Neural cell (in vitro differentiated cells): ENCODE data around the gene CDYL. TPM values are rescaled to one million over a fixed set of nuclear protein-coding genes. Genes with fewer than 3 reads are reported as not detected.

Experiments used
- H2AFZ ChIP-seq: fragments of 200-600, 300-800 bp; sonication (generic), shearing (Covaris generic); 2 replicates; pipeline ENCODE4 v1.6.0; 2014; ENCODE audit warnings: low read depth, mild to moderate bottlenecking, antibody characterized with exemption, low read length, moderate library complexity
- H3F3A ChIP-seq: fragments of 200-600 bp; shearing (Covaris generic); 2 replicates; pipeline ENCODE4 v1.6.1; 2016; ENCODE audit warnings: mild to moderate bottlenecking, moderate library complexity, mixed read lengths, antibody characterized with exemption, low read length; ENCODE audit not compliant: insufficient read depth, poor library complexity, severe bottlenecking
- H3K27ac ChIP-seq: fragments of 200-600, 300-800 bp; sonication (generic), shearing (Covaris generic); 2 replicates; pipeline ENCODE4 v1.5.1; 2014; ENCODE audit warnings: mild to moderate bottlenecking, low read length, moderate library complexity
- H3K27me3 ChIP-seq: fragments of 300-800, 200-600 bp; sonication (generic), shearing (Covaris generic); 2 replicates; pipeline ENCODE4 v1.6.0; 2014; ENCODE audit warnings: mild to moderate bottlenecking, low read depth, low read length, moderate library complexity; ENCODE audit not compliant: insufficient read depth
- H3K36me3 ChIP-seq: fragments of 300-800, 200-600 bp; sonication (generic), shearing (Covaris generic); 2 replicates; pipeline ENCODE4 v1.5.1; 2014; ENCODE audit warnings: mild to moderate bottlenecking, antibody characterized with exemption, low read length, moderate library complexity; ENCODE audit not compliant: insufficient read depth
- H3K4me2 ChIP-seq: fragments of 300-800, 200-600 bp; sonication (generic), shearing (Covaris generic); 2 replicates; pipeline ENCODE4 v1.6.0; 2014; ENCODE audit warnings: mild to moderate bottlenecking, low read length
- H3K4me3 ChIP-seq: fragments of 300-800, 200-600 bp; sonication (generic), shearing (Covaris generic); 2 replicates; pipeline ENCODE4 v1.5.1; 2014; ENCODE audit warnings: mild to moderate bottlenecking, low read length, moderate library complexity
- H3K79me2 ChIP-seq: fragments of 200-600 bp; shearing (Covaris generic); replicated peaks from 2 replicates; pipeline ENCODE4 v1.6.0; 2014; ENCODE audit warnings: mild to moderate bottlenecking, low read length, moderate library complexity; ENCODE audit not compliant: insufficient read depth
- H3K9ac ChIP-seq: fragments of 300-800, 200-600 bp; sonication (generic), shearing (Covaris generic); 2 replicates; pipeline ENCODE4 v1.6.1; 2016; ENCODE audit warnings: mild to moderate bottlenecking, low read length, mixed read lengths
- H3K9me2 ChIP-seq: fragments of 200-600 bp; shearing (Covaris generic); 2 replicates; pipeline ENCODE4 v1.6.1; 2016; ENCODE audit warnings: mild to moderate bottlenecking, low read length, mixed read lengths; ENCODE audit not compliant: insufficient read depth
- H3K9me3 ChIP-seq: fragments of 200-600, 300-800 bp; sonication (generic), shearing (Covaris generic); 2 replicates; pipeline ENCODE4 v1.6.1; 2016; ENCODE audit warnings: mild to moderate bottlenecking, mixed run types, low read length, moderate library complexity, mixed read lengths
- H4K20me1 ChIP-seq: fragments of 200-600 bp; shearing (Covaris generic); 2 replicates; pipeline ENCODE4 v1.6.1; 2016; ENCODE audit warnings: mild to moderate bottlenecking, mixed run types; ENCODE audit not compliant: insufficient read depth
- EP300 ChIP-seq: fragments of 450-650 bp; conservative IDR thresholded peaks from 2 replicates; pipeline ENCODE4 v1.6.1; 2014; ENCODE audit warnings: antibody characterized with exemption, mild to moderate bottlenecking, moderate library complexity; ENCODE audit not compliant: poor library complexity, severe bottlenecking
- EZH2 ChIP-seq: fragments of 200-600, 300-800 bp; shearing (Covaris generic), sonication (generic); IDR thresholded peaks from 2 replicates; pipeline ENCODE4 v1.6.1; 2014; ENCODE audit warnings: antibody characterized with exemption, low read length, borderline replicate concordance, mild to moderate bottlenecking; ENCODE audit not compliant: insufficient read depth, poor library complexity, severe bottlenecking
- MXI1 ChIP-seq: fragments of 450-650 bp; conservative IDR thresholded peaks from 2 replicates; pipeline ENCODE4 v1.6.1; 2014; ENCODE audit warnings: antibody characterized with exemption, mild to moderate bottlenecking; ENCODE audit not compliant: poor library complexity, severe bottlenecking
- POLR2AphosphoS5 ChIP-seq: IDR thresholded peaks from 2 replicates; pipeline ENCODE4 v1.6.1; 2012
- RAD21 ChIP-seq: fragments of 450-650 bp; conservative IDR thresholded peaks from 2 replicates; pipeline ENCODE4 v1.6.1; 2014; ENCODE audit warnings: antibody characterized with exemption, mild to moderate bottlenecking, moderate library complexity
- SMC3 ChIP-seq: fragments of 450-650 bp; conservative IDR thresholded peaks from 2 replicates; pipeline ENCODE4 v1.6.1; 2014; ENCODE audit warnings: antibody characterized with exemption, mild to moderate bottlenecking, moderate library complexity; ENCODE audit not compliant: poor library complexity
- TAF1 ChIP-seq: IDR thresholded peaks from 2 replicates; pipeline ENCODE4 v1.6.1; 2012; ENCODE audit warnings: low read depth
- polyA plus RNA-seq: library from polyadenylated mRNA; depleted of rRNA; stranded (reverse); fragments of >200 nt; gene quantifications from 2 replicates; pipeline ENCODE4 v1.2.3, GENCODE V29; 2014
- TF ChIP-seq, protein P1 (sequence below): IDR thresholded peaks from 2 replicates; pipeline ENCODE4 v1.6.1; 2012; ENCODE audit warnings: borderline replicate concordance
- TF ChIP-seq, protein P2 (sequence below): fragments of 450-650 bp; IDR thresholded peaks from 2 replicates; pipeline ENCODE4 v1.5.1; 2014; ENCODE audit warnings: antibody characterized with exemption, mild to moderate bottlenecking, moderate library complexity; ENCODE audit not compliant: poor library complexity, severe bottlenecking

CDYL gene
- polyA plus RNA-seq, 1 donor from 2014 or later, result 5.2 TPM

DNA sequence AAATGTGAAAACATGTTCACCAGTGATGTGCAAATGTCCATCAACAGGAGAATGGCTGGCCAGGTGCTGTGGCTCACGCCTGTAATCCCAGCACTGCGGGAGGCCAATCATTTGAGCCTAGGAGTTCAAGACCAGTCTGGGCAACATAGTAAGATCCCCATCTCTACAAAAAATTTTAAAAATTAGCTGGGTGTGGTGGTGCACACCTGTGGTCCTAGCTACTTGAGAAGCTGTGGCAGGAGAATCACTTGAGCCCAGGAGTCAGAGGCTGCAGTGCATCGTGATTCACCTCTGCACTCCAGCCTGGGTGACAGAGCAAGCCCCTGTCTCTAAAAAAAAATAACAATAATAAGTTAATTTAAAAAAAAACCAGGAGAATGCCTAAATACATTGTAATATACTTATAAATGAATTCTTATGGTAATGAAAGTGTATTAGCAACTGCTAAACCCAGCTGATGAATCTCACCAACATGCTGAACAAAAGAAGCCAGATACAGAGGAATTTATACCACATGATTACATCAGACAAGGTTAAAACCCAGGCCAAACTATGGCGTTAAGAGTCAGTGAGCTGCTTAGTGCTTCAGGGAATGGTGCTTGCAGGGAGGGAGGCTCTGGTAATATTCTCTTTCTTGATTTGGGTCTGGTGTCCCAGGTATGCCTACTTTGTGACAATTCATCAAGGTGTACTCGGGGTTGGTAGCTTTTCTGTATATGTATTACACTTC is 191.3 kb downstream of the CDYL start:
- Histone ChIP-seq H4K20me1 (no peaks in the 10 kb centered on the region), H2AFZ (no peak overlapping the region), H3K9ac (no peak overlapping the region), H3K27me3 (no peaks in the 10 kb centered on the region), H3K79me2 (no peaks in the 10 kb centered on the region), H3K36me3 (no peaks in the 10 kb centered on the region), H3K9me2 (no peaks in the 10 kb centered on the region), H3F3A (no peaks in the 10 kb centered on the region), H3K9me3 (no peaks in the 10 kb centered on the region), H3K4me2 (no peak overlapping the region), H3K27ac (no peak overlapping the region), H3K4me3 (no peak overlapping the region)
- TF ChIP-seq, protein P1, sequence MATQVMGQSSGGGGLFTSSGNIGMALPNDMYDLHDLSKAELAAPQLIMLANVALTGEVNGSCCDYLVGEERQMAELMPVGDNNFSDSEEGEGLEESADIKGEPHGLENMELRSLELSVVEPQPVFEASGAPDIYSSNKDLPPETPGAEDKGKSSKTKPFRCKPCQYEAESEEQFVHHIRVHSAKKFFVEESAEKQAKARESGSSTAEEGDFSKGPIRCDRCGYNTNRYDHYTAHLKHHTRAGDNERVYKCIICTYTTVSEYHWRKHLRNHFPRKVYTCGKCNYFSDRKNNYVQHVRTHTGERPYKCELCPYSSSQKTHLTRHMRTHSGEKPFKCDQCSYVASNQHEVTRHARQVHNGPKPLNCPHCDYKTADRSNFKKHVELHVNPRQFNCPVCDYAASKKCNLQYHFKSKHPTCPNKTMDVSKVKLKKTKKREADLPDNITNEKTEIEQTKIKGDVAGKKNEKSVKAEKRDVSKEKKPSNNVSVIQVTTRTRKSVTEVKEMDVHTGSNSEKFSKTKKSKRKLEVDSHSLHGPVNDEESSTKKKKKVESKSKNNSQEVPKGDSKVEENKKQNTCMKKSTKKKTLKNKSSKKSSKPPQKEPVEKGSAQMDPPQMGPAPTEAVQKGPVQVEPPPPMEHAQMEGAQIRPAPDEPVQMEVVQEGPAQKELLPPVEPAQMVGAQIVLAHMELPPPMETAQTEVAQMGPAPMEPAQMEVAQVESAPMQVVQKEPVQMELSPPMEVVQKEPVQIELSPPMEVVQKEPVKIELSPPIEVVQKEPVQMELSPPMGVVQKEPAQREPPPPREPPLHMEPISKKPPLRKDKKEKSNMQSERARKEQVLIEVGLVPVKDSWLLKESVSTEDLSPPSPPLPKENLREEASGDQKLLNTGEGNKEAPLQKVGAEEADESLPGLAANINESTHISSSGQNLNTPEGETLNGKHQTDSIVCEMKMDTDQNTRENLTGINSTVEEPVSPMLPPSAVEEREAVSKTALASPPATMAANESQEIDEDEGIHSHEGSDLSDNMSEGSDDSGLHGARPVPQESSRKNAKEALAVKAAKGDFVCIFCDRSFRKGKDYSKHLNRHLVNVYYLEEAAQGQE, result no peak
- no peak for TF ChIP-seq EZH2
- TF ChIP-seq EP300, result no peak
- TF ChIP-seq, protein P2, sequence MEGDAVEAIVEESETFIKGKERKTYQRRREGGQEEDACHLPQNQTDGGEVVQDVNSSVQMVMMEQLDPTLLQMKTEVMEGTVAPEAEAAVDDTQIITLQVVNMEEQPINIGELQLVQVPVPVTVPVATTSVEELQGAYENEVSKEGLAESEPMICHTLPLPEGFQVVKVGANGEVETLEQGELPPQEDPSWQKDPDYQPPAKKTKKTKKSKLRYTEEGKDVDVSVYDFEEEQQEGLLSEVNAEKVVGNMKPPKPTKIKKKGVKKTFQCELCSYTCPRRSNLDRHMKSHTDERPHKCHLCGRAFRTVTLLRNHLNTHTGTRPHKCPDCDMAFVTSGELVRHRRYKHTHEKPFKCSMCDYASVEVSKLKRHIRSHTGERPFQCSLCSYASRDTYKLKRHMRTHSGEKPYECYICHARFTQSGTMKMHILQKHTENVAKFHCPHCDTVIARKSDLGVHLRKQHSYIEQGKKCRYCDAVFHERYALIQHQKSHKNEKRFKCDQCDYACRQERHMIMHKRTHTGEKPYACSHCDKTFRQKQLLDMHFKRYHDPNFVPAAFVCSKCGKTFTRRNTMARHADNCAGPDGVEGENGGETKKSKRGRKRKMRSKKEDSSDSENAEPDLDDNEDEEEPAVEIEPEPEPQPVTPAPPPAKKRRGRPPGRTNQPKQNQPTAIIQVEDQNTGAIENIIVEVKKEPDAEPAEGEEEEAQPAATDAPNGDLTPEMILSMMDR, result no peak
- no peak for TF ChIP-seq SMC3
- no peak for TF ChIP-seq POLR2AphosphoS5
- no peak for TF ChIP-seq TAF1
- no peak for TF ChIP-seq MXI1
- no peak for TF ChIP-seq RAD21

DNA sequence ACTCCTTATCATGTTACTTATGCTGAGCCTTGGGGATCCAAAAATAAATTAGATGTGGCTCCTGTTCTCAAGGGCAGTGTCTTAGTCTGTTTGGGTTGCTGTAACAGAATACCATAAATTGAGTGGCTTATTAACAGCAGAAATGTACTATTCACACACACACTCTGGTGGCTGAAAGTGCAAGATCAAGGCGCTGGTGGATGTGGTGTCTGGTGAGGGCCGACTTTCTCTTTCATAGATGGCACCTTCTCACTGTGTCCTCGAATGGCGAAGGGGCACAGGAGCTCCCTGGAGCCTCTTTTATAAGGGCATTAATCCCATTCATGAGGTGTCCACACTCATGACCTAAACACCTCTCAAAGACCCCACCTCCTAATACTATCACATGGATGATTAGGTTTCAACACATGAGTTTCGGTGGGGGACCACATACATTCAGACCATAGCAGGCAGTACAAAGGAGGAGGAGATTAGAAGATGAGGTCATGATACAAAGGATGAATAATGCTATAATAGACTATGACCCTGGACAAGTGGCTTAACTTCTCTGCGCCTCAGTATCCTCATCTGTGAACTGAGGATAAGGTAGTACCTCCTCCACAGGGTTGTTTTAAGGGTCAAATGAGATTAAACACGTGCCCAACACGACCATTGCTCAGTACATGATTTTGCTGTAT is 193.5 kb downstream of the CDYL start:
- no peak overlapping the region for H3K27ac ChIP-seq
- H2AFZ ChIP-seq, result no peak overlapping the region
- H3K4me2 ChIP-seq, result no peak overlapping the region

More for the DNA sequence above, 193.5 kb downstream of the CDYL start:
- H3F3A ChIP-seq, result no peaks in the 10 kb centered on the region
- H3K9me3 ChIP-seq, result no peaks in the 10 kb centered on the region
- H3K9ac ChIP-seq, result no peak overlapping the region
- H3K9me2 ChIP-seq, result no peaks in the 10 kb centered on the region
- no peaks in the 10 kb centered on the region for H3K79me2 ChIP-seq
- no peak overlapping the region for H3K4me3 ChIP-seq
- no peaks in the 10 kb centered on the region for H4K20me1 ChIP-seq
- no peaks in the 10 kb centered on the region for H3K36me3 ChIP-seq
- TF ChIP-seq MXI1, result no peak
- TF ChIP-seq, protein P2, result no peak
- no peak for TF ChIP-seq TAF1
- TF ChIP-seq RAD21, result no peak
- TF ChIP-seq EP300, result no peak
- TF ChIP-seq EZH2, result no peak
- TF ChIP-seq, protein P1, result no peak
- TF ChIP-seq SMC3, result no peak
- TF ChIP-seq POLR2AphosphoS5, result no peak
- H3K27me3 ChIP-seq, result no peaks in the 10 kb centered on the region
